PC-9 (cell line): ENCODE results near the gene HSPA4. TPM values are rescaled to one million over a fixed set of nuclear protein-coding genes. Genes with fewer than 3 reads are reported as not detected.

Source experiments
- BruUV-seq: library from RNA; stranded (reverse); fragments of 400-500 nt; replicated peaks from 2 replicates; lab custom pipeline; 2021; lab: Mats Ljungman, UMichigan
- CTCF ChIA-PET: fragments of 300-600 bp; sonication (Branson Sonifier 250); formaldehyde crosslinking; loops from one replicate; lab custom pipeline; 2022; ENCODE audit warnings: antibody characterized with exemption; lab: Charles Lee
- POLR2A ChIA-PET: fragments of 300-600 bp; sonication (Branson Sonifier 250); formaldehyde crosslinking; loops from one replicate; lab custom pipeline; 2022; ENCODE audit warnings: antibody characterized with exemption; ENCODE audit not compliant: unreplicated experiment; lab: Charles Lee
- DNase-seq, 2 experiments: peaks; one replicate each; pipeline versions ENCODE4 v3.0.0 to v3.0.0-alpha.2; 2015 to 2022; ENCODE audit warnings: mixed read lengths in 1 of 2
- H2AFZ ChIP-seq: fragments of 200-600 bp; sonication (generic); 2 replicates; pipeline ENCODE4 v1.8.1; 2017; ENCODE audit warnings: antibody characterized with exemption
- H3F3A ChIP-seq: fragments of 200-600 bp; sonication (generic); 2 replicates; pipeline ENCODE4 v1.8.1; 2017; ENCODE audit warnings: antibody characterized with exemption, mild to moderate bottlenecking, low read depth; ENCODE audit not compliant: insufficient read depth
- H3K27ac ChIP-seq: fragments of 200-600 bp; sonication (generic); 2 replicates; pipeline ENCODE4 v1.6.1; 2016; ENCODE audit warnings: mixed run types
- H3K27me3 ChIP-seq: fragments of 200-600 bp; sonication (generic); 2 replicates; pipeline ENCODE4 v1.6.1; 2016; ENCODE audit warnings: low read depth, mixed run types; ENCODE audit not compliant: insufficient read depth
- H3K36me3 ChIP-seq: fragments of 200-600 bp; sonication (generic); 2 replicates; pipeline ENCODE4 v1.6.1; 2016; ENCODE audit warnings: low read depth, mixed run types
- H3K4me1 ChIP-seq: fragments of 200-600 bp; sonication (generic); replicated peaks from 2 replicates; pipeline ENCODE4 v1.6.1; 2016; ENCODE audit warnings: mixed run types; ENCODE audit not compliant: insufficient read depth
- H3K4me2 ChIP-seq: fragments of 200-600 bp; sonication (generic); 2 replicates; pipeline ENCODE4 v1.6.1; 2017; ENCODE audit warnings: mixed run types
- H3K4me3 ChIP-seq: fragments of 200-600 bp; sonication (generic); 2 replicates; pipeline ENCODE4 v1.6.1; 2016; ENCODE audit warnings: mixed run types
- H3K79me2 ChIP-seq: fragments of 200-600 bp; sonication (generic); 2 replicates; pipeline ENCODE4 v1.6.1; 2017; ENCODE audit warnings: low read depth, mixed run types
- H3K9me2 ChIP-seq: fragments of 200-600 bp; sonication (generic); 2 replicates; pipeline ENCODE4 v1.8.1; 2017; ENCODE audit warnings: mild to moderate bottlenecking; ENCODE audit not compliant: insufficient read depth
- H3K9me3 ChIP-seq: fragments of 200-600 bp; sonication (generic); 2 replicates; pipeline ENCODE4 v1.8.1; 2016; ENCODE audit warnings: low read depth; ENCODE audit not compliant: insufficient read depth
- H4K20me1 ChIP-seq: fragments of 200-600 bp; sonication (generic); 2 replicates; pipeline ENCODE4 v1.8.1; 2017; ENCODE audit not compliant: insufficient read depth
- CTCF ChIP-seq: fragments of 200-600 bp; sonication (generic); conservative IDR thresholded peaks from 2 replicates; pipeline ENCODE4 v1.6.1; 2017; ENCODE audit warnings: mixed run types, antibody characterized with exemption, mild to moderate bottlenecking, moderate library complexity
- EZH2 ChIP-seq: fragments of 200-600 bp; sonication (generic); IDR thresholded peaks from 2 replicates; pipeline ENCODE4 v1.8.0; 2017; ENCODE audit warnings: antibody characterized with exemption, low read depth
- intact Hi-C: fragments of 100-400 bp; cut with micrococcal nuclease; formaldehyde crosslinking; loops from one replicate; pipeline ENCODE4 v1.10.0; 2022; ENCODE audit not compliant: unreplicated experiment
- total RNA-seq: library from RNA; stranded (reverse); gene quantifications from 2 replicates; pipeline ENCODE4 v1.2.3, GENCODE V29; 2021

The HSPA4 gene
- total RNA-seq, 1 experiment from 2014 or later: 140 TPM

- intact Hi-C loops: no loop called here
- H2AFZ ChIP-seq: no peak overlapping the region
- no peaks in the 10 kb centered on the region for H3K36me3 ChIP-seq
- POLR2A ChIA-PET: interaction anchor here (0.6 kb wide), 1 partner anchor 1883 kb away, joined by 5 read pairs; no protein-coding TSS in a partner anchor
- no peak overlapping the region for H3K4me3 ChIP-seq
- no peaks in the 10 kb centered on the region for H3K9me3 ChIP-seq
- no peaks in the 10 kb centered on the region for H4K20me1 ChIP-seq
- H3K27ac ChIP-seq: no peak overlapping the region
- no peak overlapping the region for H3K4me2 ChIP-seq
- no TSS peak for BruUV-seq
- peaks cover 6% of the 10 kb centered on the region; the same call in 1 of the 2 replicates for H3K4me1 ChIP-seq
- TF ChIP-seq EZH2 (no peak), CTCF (no peak)
- DNase-seq: no peak
- H3K27me3 ChIP-seq: no peaks in the 10 kb centered on the region
- CTCF ChIA-PET: no interaction called here
- no peaks in the 10 kb centered on the region for H3F3A ChIP-seq
- H3K9me2 ChIP-seq: no peaks in the 10 kb centered on the region
- H3K79me2 ChIP-seq: no peaks in the 10 kb centered on the region
Observed at GRCh38 chr5:133120156-133120750, 68.4 kb downstream of the HSPA4 start.

- Histone ChIP-seq H3K4me1 (peaks cover 6% of the 10 kb centered on the region; the same call in 1 of the 2 replicates), H3K36me3 (no peaks in the 10 kb centered on the region), H3K4me2 (no peak overlapping the region), H3K9me2 (no peaks in the 10 kb centered on the region), H3K79me2 (no peaks in the 10 kb centered on the region), H4K20me1 (no peaks in the 10 kb centered on the region), H3F3A (no peaks in the 10 kb centered on the region), H3K27ac (no peak overlapping the region), H2AFZ (no peak overlapping the region), H3K4me3 (no peak overlapping the region), H3K27me3 (no peaks in the 10 kb centered on the region), H3K9me3 (no peaks in the 10 kb centered on the region)
- intact Hi-C loops: no loop called here
- ChIA-PET CTCF (no interaction called here), POLR2A (no interaction called here)
- DNase-seq: no peak
- no peak for TF ChIP-seq CTCF
- no peak for TF ChIP-seq EZH2
- no TSS peak for BruUV-seq
Observed at GRCh38 chr5:133121080-133121479, 69.3 kb downstream of the HSPA4 start.

GRCh38 chr5:133121611-133122150 is 69.9 kb downstream of the HSPA4 start:
- H3K4me3 ChIP-seq: no peak overlapping the region
- intact Hi-C loops: no loop called here
- H3K4me1 ChIP-seq: peaks cover 6% of the 10 kb centered on the region; the same call in 1 of the 2 replicates
- H4K20me1 ChIP-seq: no peaks in the 10 kb centered on the region
- no peak overlapping the region for H3K4me2 ChIP-seq
- ChIA-PET CTCF (no interaction called here), POLR2A (no interaction called here)
- no peaks in the 10 kb centered on the region for H3K36me3 ChIP-seq
- H3F3A ChIP-seq: no peaks in the 10 kb centered on the region
- TF ChIP-seq CTCF: no peak
- no peak overlapping the region for H3K27ac ChIP-seq
- H3K9me2 ChIP-seq: no peaks in the 10 kb centered on the region
- no peaks in the 10 kb centered on the region for H3K27me3 ChIP-seq
- no peaks in the 10 kb centered on the region for H3K9me3 ChIP-seq
- no TSS peak for BruUV-seq
- no peaks in the 10 kb centered on the region for H3K79me2 ChIP-seq
- DNase-seq: no peak
- H2AFZ ChIP-seq: no peak overlapping the region
